ENCODE data around the gene IMMP2L. TPM values are rescaled to one million over a fixed set of nuclear protein-coding genes. Genes with fewer than 3 reads are reported as not detected.

The IMMP2L gene
- total RNA-seq, 4 donors from 2014 or later: 13.5 to 23.7 (median 18.3) TPM

DNA sequence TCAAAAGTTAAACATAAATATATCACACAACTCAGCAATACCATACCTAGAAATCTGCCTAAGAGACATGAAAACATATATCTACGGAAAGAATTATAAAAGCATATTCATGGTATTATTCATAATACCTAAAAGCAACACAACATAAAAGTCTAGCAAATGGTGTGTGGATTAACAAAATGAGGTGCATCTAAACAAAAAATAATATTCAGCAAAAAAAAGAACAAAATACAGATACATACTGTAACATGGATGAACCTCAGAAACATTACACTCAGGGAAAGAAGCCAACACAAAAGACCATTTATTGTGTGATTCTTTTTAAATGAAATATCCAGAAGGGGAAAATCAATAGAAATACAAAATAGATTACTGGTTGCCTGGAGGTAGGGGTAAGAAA is 155.0 kb downstream of the IMMP2L start:
- no peak overlapping the region for H3K27ac ChIP-seq
- H3K4me3 ChIP-seq: no peak overlapping the region
- no peak for DNase-seq (ENCODE audit: low spot score in 2 of 2)
- H3K9me3 ChIP-seq: no peaks in the 10 kb centered on the region
- 94% methylated on average over 1 of the region's 1 CpG for WGBS, 2 donors
- no peaks in the 10 kb centered on the region for H3K27me3 ChIP-seq
- peaks cover 0 to 13% (median 0%) of the 10 kb centered on the region in 4 donors for H3K4me1 ChIP-seq
- no peaks in the 10 kb centered on the region for H3K36me3 ChIP-seq
- TF ChIP-seq EP300 (IDR thresholded peaks at IDR 0.05) (no peak), POLR2A (IDR thresholded peaks at IDR 0.05) (no peak)

GRCh38 chr7:111405621-111406020 is 156.7 kb downstream of the IMMP2L start:
- 95 to 100% methylated on average over 1 of the region's 1 CpG for WGBS, 2 donors
- Histone ChIP-seq H3K4me3 (no peak overlapping the region), H3K27ac (no peak overlapping the region), H3K9me3 (no peaks in the 10 kb centered on the region), H3K27me3 (no peaks in the 10 kb centered on the region), H3K4me1 (peaks cover 0 to 10% (median 0%) of the 10 kb centered on the region in 4 donors), H3K36me3 (no peaks in the 10 kb centered on the region)
- DNase-seq (ENCODE audit: low spot score in 2 of 2): no peak
- TF ChIP-seq CTCF (IDR thresholded peaks at IDR 0.05): no peak
- TF ChIP-seq EP300 (IDR thresholded peaks at IDR 0.05): no peak
- no peak for TF ChIP-seq POLR2A (IDR thresholded peaks at IDR 0.05)

DNA sequence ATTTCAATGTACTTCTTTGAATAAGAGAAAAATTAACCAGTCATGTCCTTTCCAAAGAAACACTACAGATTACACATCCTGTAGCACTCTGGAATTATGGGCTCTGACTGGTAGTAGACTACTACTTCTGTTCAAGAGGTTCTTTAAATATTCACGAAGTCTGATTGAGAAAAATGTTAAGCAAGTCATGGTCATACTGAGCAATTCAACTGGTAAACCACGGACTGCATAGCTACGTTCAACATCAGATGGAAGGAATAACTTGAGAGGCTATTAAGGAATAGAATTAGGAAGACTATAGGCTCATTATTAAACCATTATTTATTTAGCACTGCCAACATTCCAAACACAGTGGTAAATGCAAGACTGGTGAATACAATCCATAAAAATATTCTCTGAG is 160.8 kb downstream of the IMMP2L start:
- DNase-seq (ENCODE audit: low spot score in 2 of 2): no peak
- Histone ChIP-seq H3K4me1 (peaks cover 0 to 6% (median 0%) of the 10 kb centered on the region in 4 donors), H3K36me3 (no peaks in the 10 kb centered on the region), H3K27ac (no peak overlapping the region), H3K4me3 (no peak overlapping the region), H3K27me3 (no peaks in the 10 kb centered on the region), H3K9me3 (no peaks in the 10 kb centered on the region)
- WGBS, 2 donors: 63 to 72% methylated on average over 3 of the region's 3 CpGs
- TF ChIP-seq POLR2A (IDR thresholded peaks at IDR 0.05) (no peak), CTCF (IDR thresholded peaks at IDR 0.05) (no peak), EP300 (IDR thresholded peaks at IDR 0.05) (no peak)

DNA sequence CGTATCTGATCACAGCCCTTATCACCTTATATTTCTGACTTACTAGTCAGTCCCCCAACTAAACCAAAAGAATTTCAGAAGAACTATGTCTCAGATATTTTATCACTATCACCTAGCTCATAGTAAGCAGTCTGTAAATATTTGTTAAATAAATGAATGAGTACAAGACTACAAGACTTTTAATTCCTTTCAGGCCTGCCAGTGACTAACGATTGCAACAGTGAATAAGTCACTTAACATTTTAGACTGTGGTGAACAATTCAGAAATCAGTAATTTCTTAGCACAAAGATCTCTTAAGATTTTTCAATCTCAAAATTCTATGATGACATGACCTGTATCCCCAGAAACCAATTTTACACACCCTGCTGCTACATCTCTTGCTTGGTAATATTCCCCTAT is 162.2 kb downstream of the IMMP2L start:
- H3K4me3 ChIP-seq: no peak overlapping the region
- H3K27me3 ChIP-seq: no peaks in the 10 kb centered on the region
- TF ChIP-seq CTCF (IDR thresholded peaks at IDR 0.05): no peak
- TF ChIP-seq POLR2A (IDR thresholded peaks at IDR 0.05): no peak
- TF ChIP-seq EP300 (IDR thresholded peaks at IDR 0.05): no peak
- no peak overlapping the region for H3K27ac ChIP-seq
- no peak for DNase-seq (ENCODE audit: low spot score in 2 of 2)
- 81 to 82% methylated on average over 2 of the region's 2 CpGs for WGBS, 2 donors
- peaks cover 0 to 6% (median 0%) of the 10 kb centered on the region in 4 donors for H3K4me1 ChIP-seq
- H3K9me3 ChIP-seq: peaks cover 0 to 3% (median 0%) of the 10 kb centered on the region in 4 donors
- H3K36me3 ChIP-seq: no peaks in the 10 kb centered on the region

- Histone ChIP-seq H3K27ac (no peak overlapping the region), H3K4me1 (peaks cover 0 to 26% (median 6%) of the 10 kb centered on the region in 4 donors), H3K4me3 (no peak overlapping the region), H3K9me3 (peaks cover 0 to 3% (median 0%) of the 10 kb centered on the region in 4 donors), H3K36me3 (no peaks in the 10 kb centered on the region), H3K27me3 (no peaks in the 10 kb centered on the region)
- TF ChIP-seq POLR2A (IDR thresholded peaks at IDR 0.05) (no peak), EP300 (IDR thresholded peaks at IDR 0.05) (no peak), CTCF (IDR thresholded peaks at IDR 0.05) (no peak)
- WGBS, 2 donors: 97 to 99% methylated on average over 4 of the region's 4 CpGs
- no peak for DNase-seq (ENCODE audit: low spot score in 2 of 2)
These were observed 167.4 kb downstream of the IMMP2L start for GRCh38 chr7:111394891-111395290.
